GM12878 (cell line): ENCODE measurements around the gene FMO3. TPM values are rescaled to one million over a fixed set of nuclear protein-coding genes. Genes with fewer than 3 reads are reported as not detected.

Experiments used
- ATAC-seq: fragments of 200-7000 bp; cut with Tn5 transposase; 3 replicates; pipeline ENCODE4 v1.9.1; 2020; ENCODE audit warnings: mild to moderate bottlenecking, moderate library complexity
- BruUV-seq: library from RNA; stranded (reverse); fragments of 400-500 nt; replicated peaks from 2 replicates; lab custom pipeline; 2021; lab: Mats Ljungman, UMichigan
- CTCF ChIA-PET: fragments of 300-600 bp; sonication (Branson Sonifier 250); formaldehyde crosslinking; extraction: SDS; loops from one replicate; lab custom pipeline; 2021; ENCODE audit warnings: inconsistent platforms; lab: Yijun Ruan, JAX
- POLR2A ChIA-PET: fragments of 350-600 bp; formaldehyde crosslinking; extraction: SDS; loops from one replicate; lab custom pipeline; 2021; ENCODE audit warnings: inconsistent platforms; lab: Charles Lee
- RAD21 ChIA-PET: fragments of 300-600 bp; sonication (Branson Sonifier 250); formaldehyde crosslinking; loops from one replicate; lab custom pipeline; 2023; ENCODE audit warnings: antibody characterized with exemption; ENCODE audit not compliant: unreplicated experiment; lab: Charles Lee
- SMC1A ChIA-PET: fragments of 300-600 bp; sonication (Branson Sonifier 250); formaldehyde crosslinking; loops from one replicate; lab custom pipeline; 2023; ENCODE audit not compliant: unreplicated experiment, uncharacterized antibody; lab: Charles Lee
- DNase-seq: peaks from one replicate; pipeline ENCODE4 v3.0.0-alpha.2; 2011; ENCODE audit warnings: low read depth, low spot score
- FAIRE-seq: peaks from 3 replicates; lab custom pipeline; 2011; peaks lifted over from hg19 to GRCh38; lab: Jason Lieb, UNC
- H2AFZ ChIP-seq: 2 replicates; pipeline ENCODE4 v1.6.0; 2011; ENCODE audit warnings: low read depth, low read length, control low read depth; ENCODE audit not compliant: control insufficient read depth
- H3K27ac ChIP-seq: 2 replicates; pipeline ENCODE4 v1.5.1; 2011; ENCODE audit warnings: control low read depth; ENCODE audit not compliant: control insufficient read depth, insufficient read depth
- H3K27me3 ChIP-seq, 2 experiments: replicated peaks in 1 of 2; 2 replicates each; pipeline versions ENCODE4 v1.6.0 to v1.6.1; 2011; ENCODE audit warnings: low read length in 1 of 2; ENCODE audit not compliant: control insufficient read depth in 2 of 2, insufficient read depth in 2 of 2
- H3K36me3 ChIP-seq, 2 experiments: 2 replicates each; pipeline ENCODE4 v1.5.1; 2011; ENCODE audit warnings: low read length in 1 of 2; ENCODE audit not compliant: control insufficient read depth in 2 of 2, insufficient read depth in 2 of 2
- H3K4me1 ChIP-seq: 2 replicates; pipeline ENCODE4 v1.6.1; 2011; ENCODE audit warnings: mild to moderate bottlenecking, low read length, moderate library complexity, mixed read lengths; ENCODE audit not compliant: control insufficient read depth, insufficient read depth
- H3K4me2 ChIP-seq: 2 replicates; pipeline ENCODE4 v1.6.0; 2011; ENCODE audit warnings: control low read depth; ENCODE audit not compliant: control insufficient read depth, insufficient read depth
- H3K4me3 ChIP-seq: fragments of 200-600 bp; sonication (generic); 2 replicates; pipeline ENCODE4 v1.5.1; 2016
- H3K79me2 ChIP-seq: 2 replicates; pipeline ENCODE4 v1.6.0; 2011; ENCODE audit warnings: low read length; ENCODE audit not compliant: control insufficient read depth, insufficient read depth
- H3K9ac ChIP-seq: 2 replicates; pipeline ENCODE4 v1.8.0; 2011; ENCODE audit warnings: low read length, control low read depth, mixed read lengths; ENCODE audit not compliant: control insufficient read depth, insufficient read depth
- H3K9me3 ChIP-seq: replicated peaks from 3 replicates; pipeline ENCODE4 v1.5.1; 2011; ENCODE audit warnings: mild to moderate bottlenecking, low read length; ENCODE audit not compliant: control insufficient read depth, insufficient read depth
- H4K20me1 ChIP-seq: 2 replicates; pipeline ENCODE4 v1.6.0; 2011; ENCODE audit not compliant: control insufficient read depth, insufficient read depth
- CBX3 ChIP-seq: fragments of 200-600 bp; sonication (generic); IDR thresholded peaks from 2 replicates; pipeline ENCODE4 v1.6.1; 2016; ENCODE audit warnings: low read depth, borderline replicate concordance
- ESRRA ChIP-seq: IDR thresholded peaks from 2 replicates; pipeline ENCODE4 v1.6.1; 2012; ENCODE audit warnings: mild to moderate bottlenecking, low read length, improper control_type of control experiment
- KDM1A ChIP-seq: fragments of 200-600 bp; sonication (generic); IDR thresholded peaks from 2 replicates; pipeline ENCODE4 v1.6.1; 2016; ENCODE audit warnings: borderline replicate concordance
- NFYB ChIP-seq: IDR thresholded peaks from 2 replicates; pipeline ENCODE4 v1.6.1; 2011; ENCODE audit warnings: low read depth, mild to moderate bottlenecking, low read length, improper control_type of control experiment, moderate library complexity; ENCODE audit not compliant: insufficient read depth
- POLR2AphosphoS2 ChIP-seq: IDR thresholded peaks from 2 replicates; pipeline ENCODE4 v1.6.1; 2011; ENCODE audit warnings: low read depth, mild to moderate bottlenecking, low read length, improper control_type of control experiment, moderate library complexity
- SMARCA5 ChIP-seq: fragments of 450-650 bp; IDR thresholded peaks from 2 replicates; pipeline ENCODE4 v1.6.1; 2017; ENCODE audit warnings: mild to moderate bottlenecking
- SPI1 ChIP-seq: IDR thresholded peaks from 2 replicates; pipeline ENCODE4 v1.6.1; 2011; ENCODE audit warnings: low read depth, mild to moderate bottlenecking, low read length, moderate library complexity, borderline replicate concordance; ENCODE audit not compliant: insufficient read depth
- SUZ12 ChIP-seq: fragments of 200-600 bp; sonication (generic); IDR thresholded peaks from one replicate; pipeline ENCODE4 v1.6.1; 2018; ENCODE audit warnings: antibody characterized with exemption, mild to moderate bottlenecking; ENCODE audit not compliant: unreplicated experiment
- USF1 ChIP-seq: IDR thresholded peaks from 2 replicates; pipeline ENCODE4 v1.6.1; 2011; ENCODE audit warnings: borderline replicate concordance, low read depth, mild to moderate bottlenecking, moderate library complexity, mixed read lengths, low read length; ENCODE audit not compliant: insufficient read depth; ENCODE audit errors: extremely low read length
- ZNF207 ChIP-seq: fragments of 450-650 bp; IDR thresholded peaks from 2 replicates; pipeline ENCODE4 v1.6.1; 2014; ENCODE audit warnings: antibody characterized with exemption, mild to moderate bottlenecking, borderline replicate concordance
- ZZZ3 ChIP-seq: IDR thresholded peaks from 2 replicates; pipeline ENCODE4 v1.6.1; 2011; ENCODE audit warnings: low read depth; ENCODE audit not compliant: control insufficient read depth, insufficient read length
- in situ Hi-C: fragments of 300-500 bp; cut with MboI; formaldehyde crosslinking; loops from 9 replicates; pipeline ENCODE4 v1.14.3; 2018; ENCODE audit warnings: mixed read lengths
- intact Hi-C: fragments of 100-400 bp; cut with micrococcal nuclease; formaldehyde crosslinking; loops from one replicate; pipeline ENCODE4 v1.14.2; 2022; ENCODE audit not compliant: unreplicated experiment
- polyA plus RNA-seq, 11 experiments: library from polyadenylated mRNA; depleted of rRNA in 4 of 11; unstranded in 6 of 11; stranded (reverse) in 5 of 11; fragments of >200 nt; fragmentation: Nextera tagmentation in 4 of 11; fragmentation: Illumina TruSeq in 1 of 11; extraction: Ambion mirVana in 4 of 11; extraction: Trizol in 1 of 11; gene quantifications; 1 replicate in 1 of 11; 2 replicates in 10 of 11; pipeline versions ENCODE4 v1.2.1 to v1.2.3, GENCODE V29; 2011 to 2016; ENCODE audit warnings: inconsistent platforms in 2 of 11, missing spikeins in 2 of 11, low read depth in 1 of 11
- total RNA-seq, 4 experiments: library from RNA; depleted of rRNA in 3 of 4; stranded (reverse); fragments of >200 nt in 3 of 4; fragmentation: Illumina TruSeq in 1 of 4; extraction: Trizol in 1 of 4; gene quantifications; 2 replicates each; pipeline versions ENCODE4 v1.2.1 to v1.2.3, GENCODE V29; 2013 to 2021

FMO3 gene
- total and polyA plus RNA-seq, 10 of the 15 experiments (the other 5 are each of a cell fraction or from before 2014, with no cell fraction given): 0.08 to 0.10 TPM; not detected in 8

- Histone ChIP-seq H3K27me3 (no peaks in the 10 kb centered on the region), H4K20me1 (no peaks in the 10 kb centered on the region), H3K79me2 (no peaks in the 10 kb centered on the region), H3K4me3 (no peak overlapping the region), H2AFZ (no peak overlapping the region), H3K4me2 (no peak overlapping the region), H3K36me3 (no peaks in the 10 kb centered on the region)
- no peak for FAIRE-seq
- no peak for ATAC-seq
- ChIA-PET SMC1A (interaction anchor here (0.7 kb wide), 1 partner anchor 28 kb away, joined by 3 read pairs; no protein-coding TSS in a partner anchor), RAD21 (no interaction called here)
- intact Hi-C loops: no loop called here
- no peak for DNase-seq
- TF ChIP-seq POLR2AphosphoS2: no peak
- no peak for TF ChIP-seq SUZ12
- TF ChIP-seq ZNF207: no peak
- no peak for TF ChIP-seq SMARCA5
- no peak for TF ChIP-seq ESRRA
- TF ChIP-seq KDM1A: no peak
- TF ChIP-seq USF1: no peak
- TF ChIP-seq SPI1: no peak
- no peak for TF ChIP-seq ZZZ3
- no peak for TF ChIP-seq NFYB
- no peak for TF ChIP-seq CBX3
- TF ChIP-seq, all 136 proteins: peak for 0
- Histone ChIP-seq H3K9me3 (no peaks in the 10 kb centered on the region), H3K4me1 (no peaks in the 10 kb centered on the region), H3K27ac (no peak overlapping the region), H3K9ac (no peak overlapping the region)
- in situ Hi-C loops: no loop called here
- CTCF ChIA-PET: no interaction called here
- POLR2A ChIA-PET: no interaction called here
- no TSS peak for BruUV-seq
Observed at GRCh38 chr1:171122299-171122698, 31.6 kb downstream of the FMO3 start.
